ENCODE data around the gene TANGO2. TPM values are rescaled to one million over a fixed set of nuclear protein-coding genes. Genes with fewer than 3 reads are reported as not detected.

Gene TANGO2
- total and polyA plus RNA-seq, 9 of the 15 experiments (the other 6 are each of a cell fraction or from before 2014, with no cell fraction given), result 15.5 to 94.9 (median 70.1) TPM

- TF ChIP-seq RREB1 (CRISPR knock-in tag; IDR thresholded peaks at IDR 0.05) (peak; percentile 65; the same call in 1 of the 2 replicates), HDGF (IDR thresholded peaks at IDR 0.05) (peak; percentile 79; the same call in 1 of the 2 replicates), ZNF79 (CRISPR knock-in tag; IDR thresholded peaks at IDR 0.05; ENCODE audit: low read depth) (no peak), STAT6 (CRISPR knock-in tag; IDR thresholded peaks at IDR 0.05) (peak; percentile 80), TAF1 (IDR thresholded peaks at IDR 0.05; ENCODE audit: control insufficient read depth, extremely low read depth, insufficient read depth, low read length, severe bottlenecking) (no peak)
- TF ChIP-seq, protein P1, sequence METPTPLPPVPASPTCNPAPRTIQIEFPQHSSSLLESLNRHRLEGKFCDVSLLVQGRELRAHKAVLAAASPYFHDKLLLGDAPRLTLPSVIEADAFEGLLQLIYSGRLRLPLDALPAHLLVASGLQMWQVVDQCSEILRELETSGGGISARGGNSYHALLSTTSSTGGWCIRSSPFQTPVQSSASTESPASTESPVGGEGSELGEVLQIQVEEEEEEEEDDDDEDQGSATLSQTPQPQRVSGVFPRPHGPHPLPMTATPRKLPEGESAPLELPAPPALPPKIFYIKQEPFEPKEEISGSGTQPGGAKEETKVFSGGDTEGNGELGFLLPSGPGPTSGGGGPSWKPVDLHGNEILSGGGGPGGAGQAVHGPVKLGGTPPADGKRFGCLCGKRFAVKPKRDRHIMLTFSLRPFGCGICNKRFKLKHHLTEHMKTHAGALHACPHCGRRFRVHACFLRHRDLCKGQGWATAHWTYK (CRISPR knock-in tag; IDR thresholded peaks at IDR 0.05), result no peak
Observed at GRCh38 chr22:19987394-19988306, 33.3 kb upstream of the TANGO2 start (continued).

Measured in K562 (cell line).